ENCODE results near the gene PDX1. TPM values are rescaled to one million over a fixed set of nuclear protein-coding genes. Genes with fewer than 3 reads are reported as not detected.
A peak's percentile ranks its signal among the peaks of the same experiment; 100 is the strongest.

PDX1 gene
- total and polyA plus RNA-seq, 8 donors = not detected

DNA sequence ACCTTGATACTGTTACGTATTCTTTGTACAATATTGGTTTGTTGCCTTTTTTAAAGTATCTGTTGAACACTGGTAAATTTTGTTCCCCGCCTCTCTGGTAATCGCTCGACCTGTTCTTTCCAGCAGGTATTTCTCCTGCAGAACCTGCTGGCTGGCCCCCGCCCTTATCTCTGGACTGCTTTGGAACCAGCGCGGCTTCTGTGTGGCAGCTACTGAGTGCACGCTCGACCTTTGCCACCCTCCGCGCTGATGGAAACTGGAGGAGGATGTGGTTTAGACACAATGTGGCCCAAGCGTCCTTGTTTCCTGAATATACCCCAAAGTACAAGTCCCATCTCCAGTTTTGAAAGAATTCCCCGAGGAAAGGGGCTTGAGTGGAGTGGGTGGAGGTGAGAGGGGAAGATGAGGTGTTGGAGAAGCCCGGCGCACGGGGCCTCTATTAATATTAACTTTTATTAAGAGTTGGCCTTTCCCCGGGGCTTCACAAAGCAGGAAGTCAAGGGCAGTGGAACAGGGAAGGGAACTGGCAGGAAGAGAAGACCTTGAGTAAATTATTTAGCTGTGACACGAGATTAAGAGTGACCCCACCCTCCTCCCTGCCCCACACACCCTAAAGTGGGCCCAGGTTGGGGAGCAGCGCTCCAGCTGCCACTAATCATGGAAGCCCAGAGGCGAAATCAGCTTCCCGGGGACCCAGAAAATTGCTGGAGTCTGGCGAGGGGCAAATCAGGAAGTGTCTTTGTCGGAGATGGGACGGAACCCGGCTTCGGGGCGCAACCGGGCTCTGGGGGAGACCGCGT, 33.3 kb downstream of the PDX1 start:
- intact Hi-C loops (cut with DNase I) = no loop called here
- H3K27me3 ChIP-seq = peaks cover 69 to 95% of the 10 kb centered on the region in 2 donors
- TF ChIP-seq, protein P1, sequence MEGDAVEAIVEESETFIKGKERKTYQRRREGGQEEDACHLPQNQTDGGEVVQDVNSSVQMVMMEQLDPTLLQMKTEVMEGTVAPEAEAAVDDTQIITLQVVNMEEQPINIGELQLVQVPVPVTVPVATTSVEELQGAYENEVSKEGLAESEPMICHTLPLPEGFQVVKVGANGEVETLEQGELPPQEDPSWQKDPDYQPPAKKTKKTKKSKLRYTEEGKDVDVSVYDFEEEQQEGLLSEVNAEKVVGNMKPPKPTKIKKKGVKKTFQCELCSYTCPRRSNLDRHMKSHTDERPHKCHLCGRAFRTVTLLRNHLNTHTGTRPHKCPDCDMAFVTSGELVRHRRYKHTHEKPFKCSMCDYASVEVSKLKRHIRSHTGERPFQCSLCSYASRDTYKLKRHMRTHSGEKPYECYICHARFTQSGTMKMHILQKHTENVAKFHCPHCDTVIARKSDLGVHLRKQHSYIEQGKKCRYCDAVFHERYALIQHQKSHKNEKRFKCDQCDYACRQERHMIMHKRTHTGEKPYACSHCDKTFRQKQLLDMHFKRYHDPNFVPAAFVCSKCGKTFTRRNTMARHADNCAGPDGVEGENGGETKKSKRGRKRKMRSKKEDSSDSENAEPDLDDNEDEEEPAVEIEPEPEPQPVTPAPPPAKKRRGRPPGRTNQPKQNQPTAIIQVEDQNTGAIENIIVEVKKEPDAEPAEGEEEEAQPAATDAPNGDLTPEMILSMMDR (IDR thresholded peaks at IDR 0.05) = no peak
- H3K9me3 ChIP-seq = no peaks in the 10 kb centered on the region
- peak; percentile 29 for ATAC-seq
- H3K4me1 ChIP-seq = peaks cover 8 to 16% of the 10 kb centered on the region in 2 donors
- no peak for DNase-seq
- peak overlapping the region; percentile 13 to 45 for H3K4me3 ChIP-seq
- no peak overlapping the region for H3K27ac ChIP-seq
- H3K36me3 ChIP-seq = no peaks in the 10 kb centered on the region

DNA sequence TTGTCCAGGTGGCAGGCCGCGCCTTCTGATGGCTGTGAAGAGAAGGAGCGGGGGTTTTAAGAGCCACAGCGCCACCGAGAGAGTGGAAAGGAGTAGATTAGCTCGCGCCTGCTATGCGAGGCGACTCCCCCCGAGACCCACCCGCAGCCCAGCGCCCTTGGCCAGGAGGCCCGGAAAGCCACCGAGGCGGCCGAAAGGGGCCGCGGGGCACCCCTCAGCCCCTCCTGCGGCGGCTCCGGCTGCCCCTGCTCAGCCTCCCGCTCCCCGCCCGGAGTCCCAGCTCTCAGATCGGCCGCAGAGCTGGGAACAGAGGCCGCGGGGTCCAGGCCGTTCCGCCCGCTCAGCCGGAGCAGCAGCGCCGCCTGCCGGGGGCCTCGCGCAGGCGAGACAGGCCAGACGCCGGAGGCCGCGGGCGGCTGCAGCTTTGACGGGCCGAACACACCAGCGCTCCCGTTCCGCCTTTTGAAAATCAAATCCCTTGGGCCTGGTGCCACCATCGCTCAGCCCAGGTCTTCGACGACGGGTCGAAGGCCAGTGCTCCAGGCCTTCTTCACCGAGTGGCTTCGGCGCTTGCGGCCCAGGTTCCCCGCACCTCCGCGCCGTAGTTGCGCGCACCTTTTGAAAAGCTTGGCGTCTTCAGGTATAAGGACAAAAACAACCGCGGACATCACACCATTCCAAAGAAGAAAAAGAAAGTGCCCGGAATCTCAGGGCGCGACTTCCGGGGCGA, 34.0 kb downstream of the PDX1 start:
- ATAC-seq (peak; percentile 99), DNase-seq (peak; percentile 62 to 91 (median 74))
- Histone ChIP-seq H3K4me3 (peak overlapping the region; percentile 20 to 45), H3K27me3 (peaks cover 76 to 100% of the 10 kb centered on the region in 2 donors), H3K4me1 (peaks cover 8 to 16% of the 10 kb centered on the region in 2 donors), H3K9me3 (no peaks in the 10 kb centered on the region), H3K36me3 (no peaks in the 10 kb centered on the region), H3K27ac (no peak overlapping the region)
- intact Hi-C loops (cut with DNase I) = no loop called here
- TF ChIP-seq, protein P1 (IDR thresholded peaks at IDR 0.05) = peak; percentile 86 to 87

DNA sequence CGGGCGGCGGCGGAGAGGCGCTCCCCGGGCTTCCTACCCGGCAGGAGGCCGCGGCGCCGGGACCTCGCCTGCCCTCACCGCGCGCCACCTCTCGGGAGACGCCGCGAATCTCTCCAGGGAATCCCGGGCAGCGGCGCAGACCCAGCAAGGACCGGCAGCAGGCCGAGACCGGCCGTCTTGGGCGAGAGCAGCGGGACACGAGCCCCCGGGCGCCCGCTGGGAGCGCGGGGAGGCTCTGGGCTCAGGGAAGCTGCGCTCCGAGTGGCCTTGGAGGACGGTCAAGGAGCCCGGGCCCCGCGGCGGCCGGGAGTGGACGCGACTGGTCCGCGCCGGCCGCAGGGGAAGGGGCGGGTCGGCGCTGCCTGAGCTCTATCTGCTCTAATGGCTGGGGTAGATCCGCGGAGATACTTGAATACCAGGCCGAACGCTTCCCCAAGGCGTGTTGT, 34.6 kb downstream of the PDX1 start:
- Histone ChIP-seq H3K9me3 (no peaks in the 10 kb centered on the region), H3K27ac (no peak overlapping the region), H3K4me3 (peak overlapping the region; percentile 20 to 45), H3K4me1 (peaks cover 8 to 16% of the 10 kb centered on the region in 2 donors), H3K27me3 (peaks cover 82 to 100% of the 10 kb centered on the region in 2 donors), H3K36me3 (no peaks in the 10 kb centered on the region)
- intact Hi-C loops (cut with DNase I) = no loop called here
- TF ChIP-seq, protein P1 (IDR thresholded peaks at IDR 0.05) = no peak
- peak in 1 of 4 donors; percentile 80 for DNase-seq
- peak; percentile 68 for ATAC-seq

DNA sequence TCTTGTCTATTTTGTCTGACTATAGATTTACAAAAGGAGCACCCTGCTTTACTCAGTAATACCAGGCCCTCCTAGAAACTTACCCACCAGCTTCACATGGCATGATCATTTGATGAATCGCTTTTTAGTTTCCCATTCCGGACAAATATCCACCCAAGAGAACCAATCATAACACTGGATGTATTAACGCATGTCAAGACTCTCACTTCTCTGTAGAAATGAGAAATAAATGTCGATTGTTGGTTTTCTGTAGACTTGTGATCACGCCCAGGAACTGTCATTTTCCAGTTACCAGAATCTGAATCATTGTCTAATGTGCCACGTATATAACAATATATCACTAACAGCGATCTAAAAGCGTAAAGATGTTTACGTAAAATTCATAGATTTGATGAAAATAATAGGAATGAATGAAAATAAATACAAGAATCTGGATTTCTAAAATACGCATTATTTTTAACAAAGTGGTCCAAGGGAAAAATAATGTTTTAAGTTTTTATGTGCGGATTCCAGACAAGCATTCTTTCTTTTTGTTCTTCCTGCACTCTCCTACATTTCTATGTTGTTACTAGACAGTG, 35.3 kb downstream of the PDX1 start:
- Histone ChIP-seq H3K27ac (no peak overlapping the region), H3K4me3 (no peak overlapping the region), H3K36me3 (no peaks in the 10 kb centered on the region), H3K4me1 (peaks cover 13 to 20% of the 10 kb centered on the region in 2 donors), H3K9me3 (no peaks in the 10 kb centered on the region), H3K27me3 (peaks cover 89 to 100% of the 10 kb centered on the region in 2 donors)
- intact Hi-C loops (cut with DNase I) = no loop called here
- ATAC-seq (no peak), DNase-seq (no peak)
- TF ChIP-seq, protein P1 (IDR thresholded peaks at IDR 0.05) = no peak
